Caco-2 (cell line): ENCODE data around the gene POFUT2. TPM values are rescaled to one million over a fixed set of nuclear protein-coding genes. Genes with fewer than 3 reads are reported as not detected.

Experiments
- BruUV-seq: library from RNA; stranded (reverse); fragments of 400-500 nt; replicated peaks from 2 replicates; lab custom pipeline; 2021; lab: Mats Ljungman, UMichigan
- CTCF ChIA-PET: fragments of 300-600 bp; sonication (Branson Sonifier 250); formaldehyde crosslinking; loops from one replicate; lab custom pipeline; 2022; ENCODE audit warnings: antibody characterized with exemption; lab: Charles Lee
- POLR2A ChIA-PET: fragments of 300-600 bp; sonication (Branson Sonifier 250); formaldehyde crosslinking; loops from one replicate; lab custom pipeline; 2022; ENCODE audit warnings: antibody characterized with exemption; lab: Charles Lee
- DNase-seq, 2 experiments: peaks; one replicate each; pipeline versions ENCODE4 v3.0.0 to v3.0.0-alpha.2; 2020 to 2022
- H3K27me3 ChIP-seq: replicated peaks from 2 replicates; pipeline ENCODE4 v1.6.0; 2011; ENCODE audit warnings: low read length; ENCODE audit not compliant: control insufficient read depth, insufficient read depth
- H3K36me3 ChIP-seq: 2 replicates; pipeline ENCODE4 v1.5.1; 2011; ENCODE audit warnings: low read length; ENCODE audit not compliant: control insufficient read depth, insufficient read depth
- H3K4me1 ChIP-seq: fragments of 250-450 bp; sonication (Bioruptor Pico); 2 replicates; pipeline ENCODE4 v1.5.1; 2020; ENCODE audit warnings: mild to moderate bottlenecking
- H3K4me3 ChIP-seq: 2 replicates; pipeline ENCODE4 v1.5.1; 2011; ENCODE audit warnings: low read depth, mild to moderate bottlenecking, control low read depth, low read length
- H3K9me3 ChIP-seq: fragments of 250-450 bp; sonication (Bioruptor Pico); 2 replicates; pipeline ENCODE4 v1.5.1; 2020; ENCODE audit warnings: mild to moderate bottlenecking, moderate library complexity
- H3K27ac Mint-ChIP-seq: one replicate; pipeline ENCODE4 v1.8.0; 2022; ENCODE audit warnings: mixed read lengths; ENCODE audit not compliant: unreplicated experiment
- H3K27me3 Mint-ChIP-seq: one replicate; pipeline ENCODE4 v1.8.0; 2022; ENCODE audit warnings: mixed read lengths; ENCODE audit not compliant: insufficient read depth, unreplicated experiment
- H3K36me3 Mint-ChIP-seq: one replicate; pipeline ENCODE4 v1.8.0; 2022; ENCODE audit warnings: mild to moderate bottlenecking, mixed read lengths; ENCODE audit not compliant: insufficient read depth, unreplicated experiment
- H3K4me1 Mint-ChIP-seq: one replicate; pipeline ENCODE4 v1.8.0; 2022; ENCODE audit warnings: low read depth, mixed read lengths; ENCODE audit not compliant: unreplicated experiment
- H3K4me3 Mint-ChIP-seq: one replicate; pipeline ENCODE4 v1.8.0; 2022; ENCODE audit warnings: mild to moderate bottlenecking, moderate library complexity, mixed read lengths; ENCODE audit not compliant: unreplicated experiment
- H3K9me3 Mint-ChIP-seq: one replicate; pipeline ENCODE4 v1.8.0; 2022; ENCODE audit warnings: mixed read lengths; ENCODE audit not compliant: unreplicated experiment
- intact Hi-C: fragments of 100-400 bp; cut with micrococcal nuclease; formaldehyde crosslinking; loops from one replicate; pipeline ENCODE4 v1.10.0; 2022; ENCODE audit not compliant: unreplicated experiment
- total RNA-seq: library from RNA; stranded (reverse); gene quantifications from 2 replicates; pipeline ENCODE4 v1.2.3, GENCODE V29; 2022
- TF ChIP-seq, protein P1 (sequence below), 2 experiments: fragments of 200-600 bp in 1 of 2; IDR thresholded peaks; 1 replicate in 1 of 2; 2 replicates in 1 of 2; pipeline versions ENCODE4 v1.5.1 to v1.8.0; 2011 to 2022; ENCODE audit warnings: antibody characterized with exemption in 1 of 2, control low read depth in 1 of 2, inconsistent platforms in 1 of 2, low read depth in 1 of 2, low read length in 1 of 2, mild to moderate bottlenecking in 1 of 2, moderate library complexity in 1 of 2; ENCODE audit not compliant: insufficient read depth in 1 of 2, severe bottlenecking in 1 of 2, unreplicated experiment in 1 of 2

POFUT2 gene
- total RNA-seq, 1 experiment from 2014 or later, result 32.0 TPM

DNA sequence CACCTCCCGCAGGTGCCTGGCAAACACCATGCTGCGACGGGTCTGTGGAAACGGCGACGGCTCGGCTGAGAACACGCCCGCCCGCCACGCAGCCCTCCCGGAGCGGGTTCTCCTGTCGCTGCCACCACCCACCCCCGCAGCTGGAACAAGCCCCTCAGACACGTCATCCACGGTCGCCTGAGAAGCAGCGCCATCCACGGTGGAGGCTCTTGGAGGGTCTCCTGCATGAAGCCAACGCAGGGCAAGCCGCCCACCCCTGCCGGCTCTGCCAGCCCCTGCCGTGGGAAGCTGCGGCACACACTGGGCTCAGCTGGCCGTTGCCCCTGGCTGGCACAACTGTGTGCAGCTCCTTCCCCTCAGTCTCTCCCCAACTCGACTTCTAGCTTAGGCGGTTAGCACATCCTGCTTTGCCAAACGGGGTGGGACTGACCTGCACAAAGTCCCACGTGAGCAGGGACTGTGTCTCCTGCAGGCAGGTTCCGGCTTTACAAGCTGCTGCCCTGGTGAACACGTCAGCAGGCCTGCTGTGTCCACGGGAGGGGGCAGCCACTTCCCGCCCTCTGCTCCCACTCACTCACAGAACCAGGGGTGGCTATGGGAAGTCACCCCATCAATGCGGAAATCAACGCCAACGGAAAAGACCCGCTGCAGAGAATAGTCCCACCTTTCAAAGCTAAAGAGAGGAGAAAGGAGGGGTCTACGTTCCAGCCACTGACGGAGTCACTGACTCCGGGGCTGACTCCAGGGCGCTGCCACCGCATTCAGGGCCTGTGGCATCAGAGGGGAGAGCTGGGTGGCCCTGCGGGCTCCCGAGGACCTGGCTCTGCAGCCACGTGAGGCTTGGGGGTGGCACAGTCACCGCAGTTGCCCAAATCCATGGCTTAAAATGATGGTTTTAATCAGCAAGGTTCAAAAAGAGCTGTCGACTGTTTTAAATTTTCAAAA is 10.3 kb downstream of the POFUT2 start:
- no TSS peak for BruUV-seq
- Mint-ChIP-seq H3K9me3 (no peaks in the 10 kb centered on the region), H3K27me3 (no peaks in the 10 kb centered on the region), H3K4me1 (no peaks in the 10 kb centered on the region), H3K27ac (no peak overlapping the region), H3K4me3 (no peak overlapping the region), H3K36me3 (peaks cover 51% of the 10 kb centered on the region)
- intact Hi-C loops, result no loop called here
- ChIA-PET POLR2A (no interaction called here), CTCF (no interaction called here)
- H3K27me3 ChIP-seq, result no peaks in the 10 kb centered on the region
- H3K36me3 ChIP-seq, result peaks cover 1% of the 10 kb centered on the region; the same call in 1 of the 2 replicates
- no peak overlapping the region for H3K4me3 ChIP-seq
- TF ChIP-seq, protein P1, sequence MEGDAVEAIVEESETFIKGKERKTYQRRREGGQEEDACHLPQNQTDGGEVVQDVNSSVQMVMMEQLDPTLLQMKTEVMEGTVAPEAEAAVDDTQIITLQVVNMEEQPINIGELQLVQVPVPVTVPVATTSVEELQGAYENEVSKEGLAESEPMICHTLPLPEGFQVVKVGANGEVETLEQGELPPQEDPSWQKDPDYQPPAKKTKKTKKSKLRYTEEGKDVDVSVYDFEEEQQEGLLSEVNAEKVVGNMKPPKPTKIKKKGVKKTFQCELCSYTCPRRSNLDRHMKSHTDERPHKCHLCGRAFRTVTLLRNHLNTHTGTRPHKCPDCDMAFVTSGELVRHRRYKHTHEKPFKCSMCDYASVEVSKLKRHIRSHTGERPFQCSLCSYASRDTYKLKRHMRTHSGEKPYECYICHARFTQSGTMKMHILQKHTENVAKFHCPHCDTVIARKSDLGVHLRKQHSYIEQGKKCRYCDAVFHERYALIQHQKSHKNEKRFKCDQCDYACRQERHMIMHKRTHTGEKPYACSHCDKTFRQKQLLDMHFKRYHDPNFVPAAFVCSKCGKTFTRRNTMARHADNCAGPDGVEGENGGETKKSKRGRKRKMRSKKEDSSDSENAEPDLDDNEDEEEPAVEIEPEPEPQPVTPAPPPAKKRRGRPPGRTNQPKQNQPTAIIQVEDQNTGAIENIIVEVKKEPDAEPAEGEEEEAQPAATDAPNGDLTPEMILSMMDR (IDR thresholded peaks at IDR 0.05; ENCODE audit: insufficient read depth in 1 of 2, low read depth in 1 of 2, low read length in 1 of 2, severe bottlenecking in 1 of 2, unreplicated experiment in 1 of 2), result no peak
- DNase-seq, result no peak
- H3K4me1 ChIP-seq, result no peaks in the 10 kb centered on the region
- H3K9me3 ChIP-seq, result peaks cover 3% of the 10 kb centered on the region; the same call in 1 of the 2 replicates

DNA sequence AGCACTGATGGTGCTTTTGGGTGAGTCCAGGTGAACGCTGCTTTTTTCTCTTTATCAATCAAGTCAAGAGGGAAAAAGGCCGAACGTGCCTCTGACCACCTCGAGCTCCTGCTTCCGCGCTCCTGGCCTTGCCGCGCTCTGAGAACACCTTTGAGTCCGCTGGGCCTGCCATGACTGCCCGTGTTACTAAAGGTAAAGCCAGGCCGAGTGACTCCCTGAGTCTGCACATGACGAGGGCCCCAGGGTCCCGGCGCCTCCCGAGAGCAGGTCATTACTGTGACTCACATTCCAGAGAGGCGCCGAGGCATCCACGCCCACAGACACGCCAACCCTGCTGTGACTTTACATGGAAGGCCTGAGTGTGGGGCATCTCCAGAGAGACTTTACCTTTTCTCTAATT is 11.1 kb downstream of the POFUT2 start:
- H3K4me1 Mint-ChIP-seq, result no peaks in the 10 kb centered on the region
- no peaks in the 10 kb centered on the region for H3K27me3 ChIP-seq
- no peaks in the 10 kb centered on the region for H3K9me3 Mint-ChIP-seq
- H3K4me3 Mint-ChIP-seq, result no peak overlapping the region
- H3K4me1 ChIP-seq, result no peaks in the 10 kb centered on the region
- no TSS peak for BruUV-seq
- TF ChIP-seq, protein P1 (IDR thresholded peaks at IDR 0.05; ENCODE audit: insufficient read depth in 1 of 2, low read depth in 1 of 2, low read length in 1 of 2, severe bottlenecking in 1 of 2, unreplicated experiment in 1 of 2), result no peak
- H3K27ac Mint-ChIP-seq, result no peak overlapping the region
- intact Hi-C loops, result no loop called here
- peaks cover 43% of the 10 kb centered on the region for H3K36me3 Mint-ChIP-seq
- POLR2A ChIA-PET, result no interaction called here
- H3K4me3 ChIP-seq, result no peak overlapping the region
- peaks cover 7% of the 10 kb centered on the region for H3K9me3 ChIP-seq
- CTCF ChIA-PET, result no interaction called here
- DNase-seq, result no peak
- H3K36me3 ChIP-seq, result peaks cover 1% of the 10 kb centered on the region; the same call in 1 of the 2 replicates
- no peaks in the 10 kb centered on the region for H3K27me3 Mint-ChIP-seq

DNA sequence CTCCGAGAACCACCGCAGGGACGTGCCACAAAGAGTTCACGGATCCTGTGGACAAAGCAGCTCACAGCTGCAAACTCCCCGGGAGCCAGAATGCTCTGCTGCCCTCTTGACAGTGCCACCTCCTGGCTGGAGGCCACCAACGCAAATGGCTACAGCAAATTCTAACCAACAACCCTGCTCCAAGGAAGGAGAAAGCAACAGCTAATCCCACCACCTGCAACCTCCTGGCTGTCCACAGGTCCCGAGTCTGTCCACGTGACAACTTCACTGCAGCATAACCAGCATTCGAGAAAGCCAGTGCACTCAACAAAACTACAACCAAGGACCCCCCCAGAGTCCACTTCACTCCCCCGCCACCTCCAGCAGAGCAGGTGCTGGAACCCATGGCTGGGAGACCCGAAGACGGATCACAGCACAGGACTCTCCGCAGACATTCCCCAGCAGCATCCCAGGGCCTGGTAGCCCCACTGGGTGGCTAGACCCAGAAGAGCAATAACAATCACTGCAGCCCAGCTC is 17.3 kb downstream of the POFUT2 start:
- Histone ChIP-seq H3K36me3 (no peaks in the 10 kb centered on the region; the same call in 1 of the 2 replicates), H3K27me3 (no peaks in the 10 kb centered on the region), H3K4me3 (no peak overlapping the region), H3K9me3 (peaks cover 8% of the 10 kb centered on the region), H3K4me1 (no peaks in the 10 kb centered on the region)
- TF ChIP-seq, protein P1 (IDR thresholded peaks at IDR 0.05; ENCODE audit: insufficient read depth in 1 of 2, low read depth in 1 of 2, low read length in 1 of 2, severe bottlenecking in 1 of 2, unreplicated experiment in 1 of 2), result peak; percentile 23 to 43
- Mint-ChIP-seq H3K4me1 (no peaks in the 10 kb centered on the region), H3K4me3 (no peak overlapping the region), H3K36me3 (peaks cover 24% of the 10 kb centered on the region), H3K27ac (no peak overlapping the region), H3K27me3 (no peaks in the 10 kb centered on the region), H3K9me3 (no peaks in the 10 kb centered on the region)
- no TSS peak for BruUV-seq
- POLR2A ChIA-PET, result no interaction called here
- CTCF ChIA-PET, result interaction anchor here (0.8 to 2.2 kb wide), 4 partner anchors 12 to 321 kb away, joined by 3 to 12 read pairs (median 4); no protein-coding TSS in a partner anchor
- peak in 1 of 2 experiments; percentile 48 for DNase-seq
- intact Hi-C loops, result no loop called here
